ENCODE measurements around the gene ARMC3. TPM values are rescaled to one million over a fixed set of nuclear protein-coding genes. Genes with fewer than 3 reads are reported as not detected.

The ARMC3 gene
- total and polyA plus RNA-seq, 2 experiments from 2014 or later = 0.24 TPM; not detected in 1

DNA sequence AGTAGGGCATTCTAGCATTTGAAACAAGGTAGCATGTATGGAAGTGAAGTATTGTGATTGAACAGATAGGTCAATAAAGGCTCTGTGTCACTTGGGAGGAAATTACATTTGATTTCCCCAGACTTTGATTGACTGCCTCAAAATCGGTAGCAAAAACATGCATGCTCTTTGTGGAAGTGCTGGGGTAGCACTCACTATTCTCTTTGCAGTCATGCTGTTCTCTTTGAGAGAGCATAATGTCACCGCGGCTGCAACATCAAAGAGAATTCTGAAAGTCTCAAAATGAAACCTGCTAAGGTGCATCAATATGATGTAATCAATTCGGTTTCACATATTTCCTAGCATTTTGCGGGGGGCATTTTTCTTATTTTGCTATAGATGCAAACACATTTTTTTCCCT, 64.2 kb downstream of the ARMC3 start (continued):
- TF ChIP-seq JUNB (IDR thresholded peaks at IDR 0.05; ENCODE audit: unreplicated experiment) = no peak
- TF ChIP-seq POLR2AphosphoS5 (IDR thresholded peaks at IDR 0.05; ENCODE audit: low read depth) = no peak

DNA sequence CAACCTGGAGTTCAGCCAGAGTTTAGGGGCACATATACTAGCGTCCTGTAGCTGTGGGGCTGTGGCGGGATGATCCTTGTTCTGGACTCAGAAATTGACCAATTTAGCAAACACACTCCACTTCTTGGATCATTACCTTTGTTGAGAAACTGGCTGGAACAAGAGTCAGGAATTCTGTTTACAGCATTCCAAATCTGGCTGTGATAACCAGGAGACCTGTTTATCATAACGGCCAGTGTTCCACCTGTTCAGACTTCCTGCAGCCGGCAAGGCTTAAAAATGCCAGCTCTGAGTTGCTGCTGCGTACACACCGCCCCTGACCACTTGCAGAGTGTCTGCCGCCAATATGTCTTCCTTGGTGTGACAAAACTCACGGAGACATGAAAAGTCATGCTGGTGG, 64.8 kb downstream of the ARMC3 start:
- Histone ChIP-seq H3F3A (replicated peaks; ENCODE audit: low read depth) (no peaks in the 10 kb centered on the region), H2AFZ (no peak overlapping the region), H3K27me3 (ENCODE audit: insufficient read depth) (no peaks in the 10 kb centered on the region), H4K20me1 (replicated peaks; ENCODE audit: insufficient read depth) (no peaks in the 10 kb centered on the region), H3K79me2 (replicated peaks; ENCODE audit: insufficient read depth) (no peaks in the 10 kb centered on the region), H3K9me2 (ENCODE audit: insufficient read depth) (no peaks in the 10 kb centered on the region), H3K4me1 (ENCODE audit: insufficient read depth) (peaks cover 19% of the 10 kb centered on the region), H3K36me3 (ENCODE audit: insufficient read depth) (no peaks in the 10 kb centered on the region), H3K4me2 (no peak overlapping the region), H3K27ac (ENCODE audit: low read depth) (no peak overlapping the region), H3K4me3 (no peak overlapping the region)
- Mint-ChIP-seq H3K4me3 (no peak overlapping the region), H3K27ac (no peak overlapping the region), H3K4me1 (peaks cover 28% of the 10 kb centered on the region), H3K36me3 (ENCODE audit: low read depth) (no peaks in the 10 kb centered on the region), H3K9me3 (no peaks in the 10 kb centered on the region; the same call in 2 of the 3 replicates), H3K27me3 (ENCODE audit: insufficient read depth, low read depth, poor library complexity) (peaks cover 10% of the 10 kb centered on the region)
- DNase-seq (ENCODE audit: low spot score) (no peak), ATAC-seq (no peak)
- TF ChIP-seq POLR2AphosphoS5 (IDR thresholded peaks at IDR 0.05; ENCODE audit: low read depth) = no peak
- TF ChIP-seq, protein P1, sequence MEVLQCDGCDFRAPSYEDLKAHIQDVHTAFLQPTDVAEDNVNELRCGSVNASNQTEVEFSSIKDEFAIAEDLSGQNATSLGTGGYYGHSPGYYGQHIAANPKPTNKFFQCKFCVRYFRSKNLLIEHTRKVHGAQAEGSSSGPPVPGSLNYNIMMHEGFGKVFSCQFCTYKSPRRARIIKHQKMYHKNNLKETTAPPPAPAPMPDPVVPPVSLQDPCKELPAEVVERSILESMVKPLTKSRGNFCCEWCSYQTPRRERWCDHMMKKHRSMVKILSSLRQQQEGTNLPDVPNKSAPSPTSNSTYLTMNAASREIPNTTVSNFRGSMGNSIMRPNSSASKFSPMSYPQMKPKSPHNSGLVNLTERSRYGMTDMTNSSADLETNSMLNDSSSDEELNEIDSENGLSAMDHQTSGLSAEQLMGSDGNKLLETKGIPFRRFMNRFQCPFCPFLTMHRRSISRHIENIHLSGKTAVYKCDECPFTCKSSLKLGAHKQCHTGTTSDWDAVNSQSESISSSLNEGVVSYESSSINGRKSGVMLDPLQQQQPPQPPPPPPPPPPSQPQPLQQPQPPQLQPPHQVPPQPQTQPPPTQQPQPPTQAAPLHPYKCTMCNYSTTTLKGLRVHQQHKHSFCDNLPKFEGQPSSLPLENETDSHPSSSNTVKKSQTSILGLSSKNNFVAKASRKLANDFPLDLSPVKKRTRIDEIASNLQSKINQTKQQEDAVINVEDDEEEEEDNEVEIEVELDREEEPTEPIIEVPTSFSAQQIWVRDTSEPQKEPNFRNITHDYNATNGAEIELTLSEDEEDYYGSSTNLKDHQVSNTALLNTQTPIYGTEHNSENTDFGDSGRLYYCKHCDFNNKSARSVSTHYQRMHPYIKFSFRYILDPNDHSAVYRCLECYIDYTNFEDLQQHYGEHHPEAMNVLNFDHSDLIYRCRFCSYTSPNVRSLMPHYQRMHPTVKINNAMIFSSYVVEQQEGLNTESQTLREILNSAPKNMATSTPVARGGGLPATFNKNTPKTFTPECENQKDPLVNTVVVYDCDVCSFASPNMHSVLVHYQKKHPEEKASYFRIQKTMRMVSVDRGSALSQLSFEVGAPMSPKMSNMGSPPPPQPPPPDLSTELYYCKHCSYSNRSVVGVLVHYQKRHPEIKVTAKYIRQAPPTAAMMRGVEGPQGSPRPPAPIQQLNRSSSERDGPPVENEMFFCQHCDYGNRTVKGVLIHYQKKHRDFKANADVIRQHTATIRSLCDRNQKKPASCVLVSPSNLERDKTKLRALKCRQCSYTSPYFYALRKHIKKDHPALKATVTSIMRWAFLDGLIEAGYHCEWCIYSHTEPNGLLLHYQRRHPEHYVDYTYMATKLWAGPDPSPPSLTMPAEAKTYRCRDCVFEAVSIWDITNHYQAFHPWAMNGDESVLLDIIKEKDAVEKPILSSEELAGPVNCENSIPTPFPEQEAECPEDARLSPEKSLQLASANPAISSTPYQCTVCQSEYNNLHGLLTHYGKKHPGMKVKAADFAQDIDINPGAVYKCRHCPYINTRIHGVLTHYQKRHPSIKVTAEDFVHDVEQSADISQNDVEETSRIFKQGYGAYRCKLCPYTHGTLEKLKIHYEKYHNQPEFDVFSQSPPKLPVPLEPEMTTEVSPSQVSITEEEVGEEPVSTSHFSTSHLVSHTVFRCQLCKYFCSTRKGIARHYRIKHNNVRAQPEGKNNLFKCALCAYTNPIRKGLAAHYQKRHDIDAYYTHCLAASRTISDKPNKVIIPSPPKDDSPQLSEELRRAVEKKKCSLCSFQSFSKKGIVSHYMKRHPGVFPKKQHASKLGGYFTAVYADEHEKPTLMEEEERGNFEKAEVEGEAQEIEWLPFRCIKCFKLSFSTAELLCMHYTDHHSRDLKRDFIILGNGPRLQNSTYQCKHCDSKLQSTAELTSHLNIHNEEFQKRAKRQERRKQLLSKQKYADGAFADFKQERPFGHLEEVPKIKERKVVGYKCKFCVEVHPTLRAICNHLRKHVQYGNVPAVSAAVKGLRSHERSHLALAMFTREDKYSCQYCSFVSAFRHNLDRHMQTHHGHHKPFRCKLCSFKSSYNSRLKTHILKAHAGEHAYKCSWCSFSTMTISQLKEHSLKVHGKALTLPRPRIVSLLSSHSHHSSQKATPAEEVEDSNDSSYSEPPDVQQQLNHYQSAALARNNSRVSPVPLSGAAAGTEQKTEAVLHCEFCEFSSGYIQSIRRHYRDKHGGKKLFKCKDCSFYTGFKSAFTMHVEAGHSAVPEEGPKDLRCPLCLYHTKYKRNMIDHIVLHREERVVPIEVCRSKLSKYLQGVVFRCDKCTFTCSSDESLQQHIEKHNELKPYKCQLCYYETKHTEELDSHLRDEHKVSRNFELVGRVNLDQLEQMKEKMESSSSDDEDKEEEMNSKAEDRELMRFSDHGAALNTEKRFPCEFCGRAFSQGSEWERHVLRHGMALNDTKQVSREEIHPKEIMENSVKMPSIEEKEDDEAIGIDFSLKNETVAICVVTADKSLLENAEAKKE (CRISPR knock-in tag; IDR thresholded peaks at IDR 0.05) = no peak
- TF ChIP-seq CREB1 (CRISPR knock-in tag; IDR thresholded peaks at IDR 0.05; ENCODE audit: low read depth) = no peak
- no peak for TF ChIP-seq NANOG (IDR thresholded peaks at IDR 0.05; ENCODE audit: borderline replicate concordance)
- TF ChIP-seq ZNF114 (CRISPR knock-in tag; IDR thresholded peaks at IDR 0.05) = no peak
- no peak for TF ChIP-seq STAT1 (IDR thresholded peaks at IDR 0.05; ENCODE audit: unreplicated experiment)
- no peak for TF ChIP-seq EZH2 (IDR thresholded peaks at IDR 0.05; ENCODE audit: low read depth, unreplicated experiment)
- TF ChIP-seq, protein P2, sequence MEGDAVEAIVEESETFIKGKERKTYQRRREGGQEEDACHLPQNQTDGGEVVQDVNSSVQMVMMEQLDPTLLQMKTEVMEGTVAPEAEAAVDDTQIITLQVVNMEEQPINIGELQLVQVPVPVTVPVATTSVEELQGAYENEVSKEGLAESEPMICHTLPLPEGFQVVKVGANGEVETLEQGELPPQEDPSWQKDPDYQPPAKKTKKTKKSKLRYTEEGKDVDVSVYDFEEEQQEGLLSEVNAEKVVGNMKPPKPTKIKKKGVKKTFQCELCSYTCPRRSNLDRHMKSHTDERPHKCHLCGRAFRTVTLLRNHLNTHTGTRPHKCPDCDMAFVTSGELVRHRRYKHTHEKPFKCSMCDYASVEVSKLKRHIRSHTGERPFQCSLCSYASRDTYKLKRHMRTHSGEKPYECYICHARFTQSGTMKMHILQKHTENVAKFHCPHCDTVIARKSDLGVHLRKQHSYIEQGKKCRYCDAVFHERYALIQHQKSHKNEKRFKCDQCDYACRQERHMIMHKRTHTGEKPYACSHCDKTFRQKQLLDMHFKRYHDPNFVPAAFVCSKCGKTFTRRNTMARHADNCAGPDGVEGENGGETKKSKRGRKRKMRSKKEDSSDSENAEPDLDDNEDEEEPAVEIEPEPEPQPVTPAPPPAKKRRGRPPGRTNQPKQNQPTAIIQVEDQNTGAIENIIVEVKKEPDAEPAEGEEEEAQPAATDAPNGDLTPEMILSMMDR (conservative IDR thresholded peaks at IDR 0.05; ENCODE audit: low read depth in 2 of 2) = no peak
- TF ChIP-seq, protein P3, sequence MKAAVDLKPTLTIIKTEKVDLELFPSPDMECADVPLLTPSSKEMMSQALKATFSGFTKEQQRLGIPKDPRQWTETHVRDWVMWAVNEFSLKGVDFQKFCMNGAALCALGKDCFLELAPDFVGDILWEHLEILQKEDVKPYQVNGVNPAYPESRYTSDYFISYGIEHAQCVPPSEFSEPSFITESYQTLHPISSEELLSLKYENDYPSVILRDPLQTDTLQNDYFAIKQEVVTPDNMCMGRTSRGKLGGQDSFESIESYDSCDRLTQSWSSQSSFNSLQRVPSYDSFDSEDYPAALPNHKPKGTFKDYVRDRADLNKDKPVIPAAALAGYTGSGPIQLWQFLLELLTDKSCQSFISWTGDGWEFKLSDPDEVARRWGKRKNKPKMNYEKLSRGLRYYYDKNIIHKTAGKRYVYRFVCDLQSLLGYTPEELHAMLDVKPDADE (IDR thresholded peaks at IDR 0.05) = no peak
- no peak for TF ChIP-seq EZH2phosphoT487 (IDR thresholded peaks at IDR 0.05; ENCODE audit: unreplicated experiment)

All from GM23338 (cell line).